Measurements from ENCODE around the gene GLRX3. TPM values are rescaled to one million over a fixed set of nuclear protein-coding genes. Genes with fewer than 3 reads are reported as not detected.

GLRX3 gene
- total and polyA plus RNA-seq, 2 of the 13 experiments (the other 11 are each of a cell fraction or from before 2014, with no cell fraction given) = 91.4 to 135 TPM

DNA sequence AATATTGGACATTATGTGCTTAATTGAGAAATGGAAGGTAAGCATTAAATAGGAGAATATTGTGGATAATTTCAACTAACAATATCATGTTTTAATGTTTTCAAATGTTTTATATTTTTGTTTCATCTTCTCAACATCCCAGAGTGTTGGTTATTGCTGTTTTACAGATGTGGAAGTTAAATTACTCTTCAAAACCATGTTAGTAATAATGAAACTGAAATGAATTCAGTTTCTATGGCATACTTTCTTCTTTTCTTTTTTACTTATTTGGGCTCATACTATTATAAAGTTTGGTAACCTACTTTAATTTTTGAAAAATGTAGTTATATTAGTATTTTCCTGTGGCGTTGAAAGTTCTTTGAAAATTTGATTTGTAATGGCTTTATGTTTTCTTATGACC lies 4.2 kb downstream of the GLRX3 start (continued):
- TF ChIP-seq, protein P1, sequence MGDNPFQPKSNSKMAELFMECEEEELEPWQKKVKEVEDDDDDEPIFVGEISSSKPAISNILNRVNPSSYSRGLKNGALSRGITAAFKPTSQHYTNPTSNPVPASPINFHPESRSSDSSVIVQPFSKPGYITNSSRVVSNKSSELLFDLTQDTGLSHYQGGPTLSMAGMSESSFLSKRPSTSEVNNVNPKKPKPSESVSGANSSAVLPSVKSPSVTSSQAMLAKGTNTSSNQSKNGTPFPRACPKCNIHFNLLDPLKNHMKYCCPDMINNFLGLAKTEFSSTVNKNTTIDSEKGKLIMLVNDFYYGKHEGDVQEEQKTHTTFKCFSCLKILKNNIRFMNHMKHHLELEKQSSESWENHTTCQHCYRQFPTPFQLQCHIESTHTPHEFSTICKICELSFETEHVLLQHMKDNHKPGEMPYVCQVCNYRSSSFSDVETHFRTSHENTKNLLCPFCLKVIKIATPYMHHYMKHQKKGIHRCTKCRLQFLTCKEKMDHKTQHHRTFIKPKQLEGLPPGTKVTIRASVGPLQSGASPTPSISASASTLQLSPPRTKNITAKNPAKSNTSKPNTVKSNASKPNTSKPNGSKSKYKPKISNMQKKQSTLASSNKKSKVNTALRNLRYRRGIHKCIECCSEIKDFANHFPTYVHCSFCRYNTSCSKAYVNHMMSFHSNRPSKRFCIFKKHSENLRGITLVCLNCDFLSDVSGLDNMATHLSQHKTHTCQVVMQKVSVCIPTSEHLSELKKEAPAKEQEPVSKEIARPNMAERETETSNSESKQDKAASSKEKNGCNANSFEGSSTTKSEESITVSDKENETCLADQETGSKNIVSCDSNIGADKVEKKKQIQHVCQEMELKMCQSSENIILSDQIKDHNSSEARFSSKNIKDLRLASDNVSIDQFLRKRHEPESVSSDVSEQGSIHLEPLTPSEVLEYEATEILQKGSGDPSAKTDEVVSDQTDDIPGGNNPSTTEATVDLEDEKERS (CRISPR knock-in tag; IDR thresholded peaks at IDR 0.05) = no peak
- TF ChIP-seq RXRB (CRISPR knock-in tag; IDR thresholded peaks at IDR 0.05; ENCODE audit: borderline replicate concordance) (no peak), ZNF253 (CRISPR knock-in tag; IDR thresholded peaks at IDR 0.05; ENCODE audit: borderline replicate concordance) (no peak), ZZZ3 (CRISPR knock-in tag; IDR thresholded peaks at IDR 0.05; ENCODE audit: borderline replicate concordance) (no peak), KLF13 (CRISPR knock-in tag; IDR thresholded peaks at IDR 0.05) (no peak), HOXA3 (CRISPR knock-in tag; IDR thresholded peaks at IDR 0.05) (no peak), FOXM1 (CRISPR knock-in tag; IDR thresholded peaks at IDR 0.05) (no peak)
- TF ChIP-seq, protein P2, sequence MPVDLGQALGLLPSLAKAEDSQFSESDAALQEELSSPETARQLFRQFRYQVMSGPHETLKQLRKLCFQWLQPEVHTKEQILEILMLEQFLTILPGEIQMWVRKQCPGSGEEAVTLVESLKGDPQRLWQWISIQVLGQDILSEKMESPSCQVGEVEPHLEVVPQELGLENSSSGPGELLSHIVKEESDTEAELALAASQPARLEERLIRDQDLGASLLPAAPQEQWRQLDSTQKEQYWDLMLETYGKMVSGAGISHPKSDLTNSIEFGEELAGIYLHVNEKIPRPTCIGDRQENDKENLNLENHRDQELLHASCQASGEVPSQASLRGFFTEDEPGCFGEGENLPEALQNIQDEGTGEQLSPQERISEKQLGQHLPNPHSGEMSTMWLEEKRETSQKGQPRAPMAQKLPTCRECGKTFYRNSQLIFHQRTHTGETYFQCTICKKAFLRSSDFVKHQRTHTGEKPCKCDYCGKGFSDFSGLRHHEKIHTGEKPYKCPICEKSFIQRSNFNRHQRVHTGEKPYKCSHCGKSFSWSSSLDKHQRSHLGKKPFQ (CRISPR knock-in tag; IDR thresholded peaks at IDR 0.05; ENCODE audit: insufficient replicate concordance) = no peak

DNA sequence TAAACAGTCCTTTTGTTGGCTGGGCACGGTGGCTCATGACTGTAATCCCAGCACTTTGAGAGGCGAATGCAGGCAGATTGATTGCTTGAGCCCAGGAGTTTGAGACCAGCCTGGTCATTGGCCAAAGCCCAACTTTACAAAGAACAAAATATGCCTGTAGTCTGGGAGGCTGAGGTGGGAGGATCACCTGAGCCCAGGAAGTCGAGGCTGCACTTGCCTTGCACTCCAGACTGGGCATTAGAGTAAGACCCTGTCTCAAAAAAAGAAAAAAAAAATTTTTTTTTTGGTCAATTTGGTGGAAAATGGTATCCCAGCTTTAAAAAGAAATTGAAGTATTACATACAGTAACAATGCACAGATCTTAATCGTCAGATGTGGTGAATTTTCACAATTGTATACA lies 4.8 kb downstream of the GLRX3 start:
- H3K4me2 ChIP-seq (ENCODE audit: low read depth, low read length) = 0 out of 2 replicates have a peak overlapping the region, but pooled peaks have one; percentile 15
- ChIA-PET CTCF (ENCODE audit: low intra/inter-chr PET ratio, low total read pairs) (no interaction called here), POLR2A (interaction anchor here (1.2 kb wide), 1 partner anchor 31 kb away, joined by 4 read pairs; no protein-coding TSS in a partner anchor)
- H3K36me3 ChIP-seq (replicated peaks in 1 of 2; ENCODE audit: control insufficient read depth in 1 of 2, insufficient read depth in 2 of 2, low read length in 2 of 2) = peaks cover 9 to 16% of the 10 kb centered on the region in 2 experiments; a peak in 4 of 5 replicates
- intact Hi-C loops (cut with micrococcal nuclease; ENCODE audit: unreplicated experiment) = no loop called here
- H2AFZ ChIP-seq (ENCODE audit: low read length) = no peak overlapping the region
- H3K27ac ChIP-seq (ENCODE audit: extremely low read length, insufficient read depth, low read length) = no peak overlapping the region
- ATAC-seq (no peak), FAIRE-seq (no peak), DNase-seq (ENCODE audit: low spot score) (no peak)
- 81% methylated on average over 4 of the region's 4 CpGs for WGBS (ENCODE audit: low lambda C conversion rate)
- peaks cover 50% of the 10 kb centered on the region for H4K20me1 ChIP-seq (ENCODE audit: insufficient read depth, low read length)
- H3K9me3 ChIP-seq (ENCODE audit: low read length) = no peaks in the 10 kb centered on the region
- H3K4me1 ChIP-seq (ENCODE audit: insufficient read depth, low read length) = peaks cover 48% of the 10 kb centered on the region
- H3K27me3 ChIP-seq (ENCODE audit: control insufficient read depth in 1 of 2, insufficient read depth in 2 of 2, low read length in 2 of 2) = no peaks in the 10 kb centered on the region; a peak in 2 of 5 replicates
- H3K9ac ChIP-seq (ENCODE audit: insufficient read depth, low read depth, low read length) = no peak overlapping the region
- in situ Hi-C loops (cut with HindIII; ENCODE audit: extremely low pct_ligation_motif_present, low pct_unique_long_range_greater_than_20kb) = no loop called here
- H3K79me2 ChIP-seq (ENCODE audit: insufficient read depth, low read length) = peaks cover 90% of the 10 kb centered on the region
- no TSS peak for BruUV-seq (replicated peaks)
- H3K4me3 ChIP-seq (replicated peaks in 1 of 3; ENCODE audit: insufficient read depth in 1 of 3, low read depth in 2 of 3, low read length in 3 of 3) = no peak overlapping the region
- peak; percentile 80 for TF ChIP-seq ZNF121 (CRISPR knock-in tag; IDR thresholded peaks at IDR 0.05)
- no peak for TF ChIP-seq ZNF703 (CRISPR knock-in tag; IDR thresholded peaks at IDR 0.05; ENCODE audit: borderline replicate concordance)
- TF ChIP-seq ZNF7 (CRISPR knock-in tag; IDR thresholded peaks at IDR 0.05) = no peak
- TF ChIP-seq ZNF337 (CRISPR knock-in tag; IDR thresholded peaks at IDR 0.05; ENCODE audit: borderline replicate concordance, low read depth) = no peak
- TF ChIP-seq, protein P3, sequence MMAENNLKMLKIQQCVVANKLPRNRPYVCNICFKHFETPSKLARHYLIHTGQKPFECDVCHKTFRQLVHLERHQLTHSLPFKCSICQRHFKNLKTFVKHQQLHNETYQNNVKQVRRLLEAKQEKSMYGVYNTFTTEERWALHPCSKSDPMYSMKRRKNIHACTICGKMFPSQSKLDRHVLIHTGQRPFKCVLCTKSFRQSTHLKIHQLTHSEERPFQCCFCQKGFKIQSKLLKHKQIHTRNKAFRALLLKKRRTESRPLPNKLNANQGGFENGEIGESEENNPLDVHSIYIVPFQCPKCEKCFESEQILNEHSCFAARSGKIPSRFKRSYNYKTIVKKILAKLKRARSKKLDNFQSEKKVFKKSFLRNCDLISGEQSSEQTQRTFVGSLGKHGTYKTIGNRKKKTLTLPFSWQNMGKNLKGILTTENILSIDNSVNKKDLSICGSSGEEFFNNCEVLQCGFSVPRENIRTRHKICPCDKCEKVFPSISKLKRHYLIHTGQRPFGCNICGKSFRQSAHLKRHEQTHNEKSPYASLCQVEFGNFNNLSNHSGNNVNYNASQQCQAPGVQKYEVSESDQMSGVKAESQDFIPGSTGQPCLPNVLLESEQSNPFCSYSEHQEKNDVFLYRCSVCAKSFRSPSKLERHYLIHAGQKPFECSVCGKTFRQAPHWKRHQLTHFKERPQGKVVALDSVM (CRISPR knock-in tag; IDR thresholded peaks at IDR 0.05) = peak; percentile 80
- no peak for TF ChIP-seq ZNF598 (CRISPR knock-in tag; IDR thresholded peaks at IDR 0.05; ENCODE audit: borderline replicate concordance)

Data from HepG2 (cell line).